Left ventricle myocardium inferior (tissue), 1 donor: Measurements from ENCODE around the gene ODAD4. TPM values are rescaled to one million over a fixed set of nuclear protein-coding genes. Genes with fewer than 3 reads are reported as not detected.

Experiments used
- DNase-seq: peaks from one replicate; pipeline ENCODE4 v3.0.0-alpha.2; 2020
- H3K27ac ChIP-seq: fragments of 200-600 bp; replicated peaks from 2 replicates; pipeline ENCODE4 v1.8.0; 2021
- H3K27me3 ChIP-seq: fragments of 200-600 bp; 2 replicates; pipeline ENCODE4 v1.8.0; 2021; ENCODE audit warnings: low read depth
- H3K36me3 ChIP-seq: fragments of 200-600 bp; 2 replicates; pipeline ENCODE4 v1.8.0; 2021
- H3K4me1 ChIP-seq: fragments of 200-600 bp; 2 replicates; pipeline ENCODE4 v1.8.0; 2021
- H3K4me3 ChIP-seq: fragments of 200-600 bp; 2 replicates; pipeline ENCODE4 v1.8.0; 2021; ENCODE audit warnings: mild to moderate bottlenecking, moderate library complexity
- H3K9me3 ChIP-seq: fragments of 200-600 bp; replicated peaks from 2 replicates; pipeline ENCODE4 v1.8.0; 2021
- CTCF ChIP-seq: fragments of 200-600 bp; IDR thresholded peaks from 2 replicates; pipeline ENCODE4 v1.8.0; 2021; ENCODE audit warnings: antibody characterized with exemption, mild to moderate bottlenecking, borderline replicate concordance
- intact Hi-C: fragments of 100-400 bp; cut with micrococcal nuclease; formaldehyde crosslinking; loops from one replicate; pipeline ENCODE4 v1.11.0; 2022
- total RNA-seq: library from RNA; stranded (reverse); fragmentation: NEBNext Ultra II Directional; extraction: Animal tissue kit (Norgen Biotek cat#: 25700); gene quantifications from one replicate; pipeline ENCODE4 v1.2.1, GENCODE V29; 2021
- donor health status: DM: no; HTN: yes; CAD: no; lungs with severe emphysema.

Gene ODAD4
- total RNA-seq, 1 donor from 2014 or later = 1.3 TPM

GRCh38 chr17:41982026-41982760 lies 51.8 kb downstream of the ODAD4 start:
- H3K27ac ChIP-seq = no peak overlapping the region
- intact Hi-C loops = no loop called here

DNA sequence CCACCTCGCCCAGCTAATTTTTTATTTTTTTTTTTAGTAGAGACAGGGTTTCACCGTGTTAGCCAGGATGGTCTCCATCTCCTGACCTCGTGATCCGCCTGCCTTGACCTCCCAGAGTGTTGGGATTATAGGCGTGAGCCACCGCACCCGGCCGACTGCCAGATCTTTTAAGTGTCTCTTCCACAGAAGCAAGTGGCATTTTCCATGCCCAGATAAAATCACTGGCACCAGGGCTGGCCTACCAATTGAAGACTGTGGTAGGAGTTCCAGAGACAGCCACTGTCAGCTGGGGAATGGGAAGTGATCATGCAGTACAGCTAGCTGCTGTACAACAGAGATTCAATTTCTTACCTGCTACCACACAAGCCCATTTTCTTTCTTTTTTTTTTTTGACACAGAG lies 54.0 kb downstream of the ODAD4 start:
- H3K9me3 ChIP-seq = no peaks in the 10 kb centered on the region
- DNase-seq = no peak
- TF ChIP-seq CTCF = no peak
- no peak overlapping the region for H3K4me3 ChIP-seq
- intact Hi-C loops = no loop called here
- H3K36me3 ChIP-seq = peaks cover 94% of the 10 kb centered on the region
- no peaks in the 10 kb centered on the region for H3K4me1 ChIP-seq
- H3K27me3 ChIP-seq = no peaks in the 10 kb centered on the region
- H3K27ac ChIP-seq = no peak overlapping the region

More at GRCh38 chr17:41982026-41982760, 51.8 kb downstream of the ODAD4 start:
- no peak for DNase-seq
- Histone ChIP-seq H3K9me3 (no peaks in the 10 kb centered on the region), H3K36me3 (peaks cover 94% of the 10 kb centered on the region), H3K4me1 (no peaks in the 10 kb centered on the region), H3K4me3 (no peak overlapping the region), H3K27me3 (no peaks in the 10 kb centered on the region)
- TF ChIP-seq CTCF = no peak

- H3K4me1 ChIP-seq = no peaks in the 10 kb centered on the region
- no peaks in the 10 kb centered on the region for H3K27me3 ChIP-seq
- intact Hi-C loops = no loop called here
- DNase-seq = no peak
- H3K9me3 ChIP-seq = no peaks in the 10 kb centered on the region
- H3K4me3 ChIP-seq = no peak overlapping the region
- no peak overlapping the region for H3K27ac ChIP-seq
- TF ChIP-seq CTCF = no peak
- peaks cover 97% of the 10 kb centered on the region for H3K36me3 ChIP-seq
Measured at GRCh38 chr17:41985919-41986318, 55.5 kb downstream of the ODAD4 start.

DNA sequence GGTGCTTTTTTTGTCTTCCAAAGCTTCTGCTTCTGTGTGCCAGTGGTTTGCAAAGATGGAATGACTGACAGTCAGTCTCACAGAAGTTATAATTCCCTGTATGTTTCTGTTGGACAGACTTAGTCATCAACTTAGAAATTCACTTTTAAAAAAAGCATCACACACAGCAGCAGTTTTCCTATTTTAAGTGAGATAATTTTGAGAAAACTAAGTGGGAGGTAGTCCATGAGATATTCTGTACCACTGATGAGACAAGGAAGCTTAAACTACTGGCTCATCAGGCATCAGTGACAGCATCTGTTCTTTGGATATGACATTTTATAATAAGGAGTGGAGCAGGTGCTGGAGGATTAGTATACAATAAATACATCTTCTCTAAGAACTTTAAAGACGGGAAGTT lies 56.2 kb downstream of the ODAD4 start:
- H3K27ac ChIP-seq = no peak overlapping the region
- no peaks in the 10 kb centered on the region for H3K9me3 ChIP-seq
- no peaks in the 10 kb centered on the region for H3K4me1 ChIP-seq
- no peak overlapping the region for H3K4me3 ChIP-seq
- H3K36me3 ChIP-seq = peaks cover 97% of the 10 kb centered on the region
- DNase-seq = no peak
- no peaks in the 10 kb centered on the region for H3K27me3 ChIP-seq
- intact Hi-C loops = no loop called here
- TF ChIP-seq CTCF = no peak

DNA sequence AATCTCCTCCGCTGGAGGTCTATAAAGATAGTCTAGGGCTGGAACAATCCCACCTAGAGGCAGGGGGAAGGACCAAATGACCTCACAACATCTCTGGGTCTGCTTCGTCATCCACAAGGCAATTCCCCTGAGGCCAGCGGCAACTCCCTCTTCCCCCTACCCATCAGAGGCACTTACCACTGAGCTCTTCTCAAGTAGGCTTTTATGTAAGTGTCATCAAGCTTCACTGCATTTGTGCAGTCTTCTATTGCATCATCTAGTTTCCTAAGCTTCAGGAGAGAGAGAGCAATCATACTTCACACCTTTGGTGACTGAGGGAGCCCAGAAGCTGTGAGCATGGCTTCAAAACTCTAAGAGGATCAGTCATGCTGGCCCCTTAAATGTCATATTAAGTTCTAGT lies 57.2 kb downstream of the ODAD4 start:
- Histone ChIP-seq H3K27me3 (no peaks in the 10 kb centered on the region), H3K9me3 (no peaks in the 10 kb centered on the region), H3K4me1 (no peaks in the 10 kb centered on the region), H3K4me3 (no peak overlapping the region), H3K36me3 (peaks cover 97% of the 10 kb centered on the region), H3K27ac (no peak overlapping the region)
- intact Hi-C loops = no loop called here
- DNase-seq = no peak
- no peak for TF ChIP-seq CTCF
